ENCODE results near the gene FTCD.

GRCh38 chr21:46129846-46130651 lies 25.3 kb downstream of the FTCD start:
- TF ChIP-seq CTCF (IDR thresholded peaks at IDR 0.05; ENCODE audit: low read length) = no peak
- TF ChIP-seq EZH2phosphoT487 (IDR thresholded peaks at IDR 0.05; ENCODE audit: low read length) = no peak
- TF ChIP-seq EZH2 (optimal IDR thresholded peaks at IDR 0.05; ENCODE audit: low read depth, low read length) = no peak

Measured in MM.1S (cell line).